ENCODE measurements around the gene PAPLN.
A peak's percentile ranks its signal among the peaks of the same experiment; 100 is the strongest.

DNA sequence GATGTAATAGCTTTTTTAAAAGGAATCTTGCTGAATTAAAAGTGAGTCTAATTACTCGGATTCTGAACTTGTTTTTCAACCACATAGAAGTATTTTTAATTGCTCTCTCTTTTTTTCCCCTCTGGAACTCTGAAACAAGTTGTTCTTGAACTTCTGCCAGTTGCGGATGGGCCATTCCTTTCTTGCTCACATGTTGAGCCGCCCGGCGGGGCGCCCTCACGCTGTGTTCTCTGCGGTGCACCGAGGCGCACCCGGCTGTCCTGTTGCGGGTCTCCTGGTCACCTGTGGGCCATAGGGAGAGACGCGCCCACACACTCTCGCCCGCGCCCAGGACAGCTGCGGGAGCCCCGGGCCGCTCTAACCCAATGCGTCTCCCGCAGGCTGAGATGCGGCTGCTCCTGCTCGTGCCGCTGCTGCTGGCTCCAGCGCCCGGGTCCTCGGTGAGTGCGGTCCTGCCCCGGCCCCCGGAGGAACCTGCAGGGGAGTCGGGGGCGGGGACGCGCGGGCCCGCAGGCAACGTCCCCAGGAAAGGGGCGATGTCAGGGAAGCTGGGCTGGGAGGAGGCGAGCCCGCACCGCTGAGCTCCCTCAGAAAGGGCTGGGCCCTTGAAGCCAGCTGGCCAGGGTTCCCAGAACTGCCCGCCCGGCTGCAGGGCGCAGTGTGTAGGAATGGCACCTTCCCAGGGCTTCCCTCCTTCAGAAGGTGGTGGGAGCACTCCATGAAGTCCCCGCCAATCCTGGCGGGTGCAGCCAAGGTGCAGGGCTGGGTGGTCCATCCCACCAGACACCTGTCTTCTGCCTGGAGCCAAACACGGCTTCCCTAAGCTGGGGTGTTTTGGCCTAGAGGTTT is 2.3 kb downstream of the PAPLN start:
- TF ChIP-seq CTCF (conservative IDR thresholded peaks at IDR 0.05; ENCODE audit: low read depth, low read length) (no peak), EZH2 (IDR thresholded peaks at IDR 0.05; ENCODE audit: borderline replicate concordance, low read depth, low read length, poor library complexity, severe bottlenecking) (peak; percentile 26)
